HG02571 (cell line): ENCODE results near the gene MAGEB6.
"Not testable (repeated sequence)": the region's sequence is repeated elsewhere in the genome, so short reads cannot be mapped to it uniquely, and the experiment has no call there.

Source experiments
- ATAC-seq: cut with Tn5 transposase; IDR thresholded peaks from one replicate; pipeline ENCODE4 v1.9.1; 2021; ENCODE audit warnings: mild to moderate bottlenecking, moderate library complexity; ENCODE audit not compliant: unreplicated experiment

Gene MAGEB6, protein sequence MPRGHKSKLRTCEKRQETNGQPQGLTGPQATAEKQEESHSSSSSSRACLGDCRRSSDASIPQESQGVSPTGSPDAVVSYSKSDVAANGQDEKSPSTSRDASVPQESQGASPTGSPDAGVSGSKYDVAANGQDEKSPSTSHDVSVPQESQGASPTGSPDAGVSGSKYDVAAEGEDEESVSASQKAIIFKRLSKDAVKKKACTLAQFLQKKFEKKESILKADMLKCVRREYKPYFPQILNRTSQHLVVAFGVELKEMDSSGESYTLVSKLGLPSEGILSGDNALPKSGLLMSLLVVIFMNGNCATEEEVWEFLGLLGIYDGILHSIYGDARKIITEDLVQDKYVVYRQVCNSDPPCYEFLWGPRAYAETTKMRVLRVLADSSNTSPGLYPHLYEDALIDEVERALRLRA

DNA sequence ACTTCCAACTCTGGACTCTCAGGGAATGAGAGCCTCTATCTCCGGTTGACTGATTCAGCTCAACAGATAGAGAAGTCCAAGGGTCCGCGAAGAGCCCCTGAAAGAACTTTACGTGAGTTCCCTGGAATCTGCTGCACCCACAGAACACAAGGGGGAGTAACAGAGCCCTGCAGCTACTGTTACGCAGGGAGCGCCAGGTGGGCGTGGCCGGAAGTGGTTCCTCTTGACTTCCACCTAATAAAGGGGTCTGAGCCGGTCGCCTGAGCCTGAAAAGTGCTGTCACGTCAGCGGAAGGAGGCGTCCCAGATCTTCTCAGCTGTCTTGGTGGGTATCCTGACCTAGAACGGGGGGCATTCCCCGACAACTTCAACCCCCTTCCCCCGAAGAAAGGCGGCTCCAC, at the start of gene MAGEB6:
TSS of gene MAGEB6 (plus strand) at position 237 of the 400 bp plus-strand sequence. CDS start 1,407 bp downstream, outside the sequence.
- ATAC-seq, result no peak

DNA sequence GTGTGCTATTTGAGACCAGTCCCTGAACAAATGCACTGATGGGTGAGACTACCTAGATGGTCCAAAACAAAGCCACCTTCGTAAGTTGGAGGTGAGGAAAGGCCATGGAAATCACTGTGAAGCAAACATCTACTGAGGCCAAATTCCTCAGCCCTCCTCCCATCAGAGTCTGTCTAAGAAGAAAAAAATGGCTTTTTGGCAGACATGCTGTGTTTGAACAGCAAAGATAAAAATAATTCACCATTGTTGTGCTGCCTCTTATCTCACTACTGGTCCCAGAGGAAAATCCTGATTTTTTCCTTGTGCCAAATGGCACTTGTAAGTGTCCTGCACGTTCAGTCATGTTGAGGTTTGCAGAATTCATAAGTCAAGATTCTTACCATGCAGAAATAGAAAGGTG, 46.2 kb upstream of the MAGEB6 start:
- no peak for ATAC-seq

DNA sequence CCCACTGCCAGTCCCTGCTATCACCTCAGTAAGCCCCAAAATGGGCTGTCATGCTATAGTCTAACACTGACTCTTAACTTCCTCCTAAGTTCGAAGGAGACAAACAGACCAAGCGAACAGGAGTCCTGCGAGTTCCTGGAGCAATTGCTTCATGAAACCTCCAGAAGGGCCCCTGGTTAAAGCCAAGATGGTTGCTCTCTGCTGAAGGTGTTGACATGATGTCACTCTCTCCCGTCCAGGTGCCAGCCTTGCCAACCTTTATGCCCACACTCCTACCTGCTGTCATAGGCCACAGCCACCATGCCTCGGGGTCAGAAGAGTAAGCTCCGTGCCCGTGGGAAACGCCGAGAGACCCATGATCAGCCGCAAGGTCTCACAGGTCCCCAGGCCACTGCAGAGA, 31.9 kb upstream of the MAGEB6 start, which contains the start of gene MAGEB6B:
TSS of gene MAGEB6B (plus strand) at position 301 of the 400 bp plus-strand sequence. CDS start at position 301, 0 bp downstream.
- no peak for ATAC-seq

DNA sequence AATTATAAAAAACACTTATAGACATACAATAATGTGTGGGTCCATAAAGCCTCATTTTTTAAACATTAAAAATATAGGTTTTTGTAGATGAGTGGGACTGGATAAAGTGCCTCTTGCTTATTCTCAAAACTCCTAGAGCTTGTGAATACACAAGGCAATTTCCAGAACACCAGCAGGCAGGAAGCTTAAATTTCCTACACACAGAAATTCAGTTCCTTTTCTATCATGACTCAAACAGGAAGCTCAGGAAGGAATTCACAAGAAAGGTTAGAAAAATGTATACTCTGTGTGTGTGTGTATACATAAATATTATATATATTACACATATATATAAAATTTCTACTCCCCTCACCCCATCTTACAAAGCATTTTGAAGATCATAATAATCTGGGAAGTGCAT, 11.3 kb downstream of the MAGEB6 start:
- ATAC-seq, result no peak

GRCh38 chrX:26204717-26205116, 12.5 kb downstream of the MAGEB6 start:
- ATAC-seq, result not testable (repeated sequence)

GRCh38 chrX:26208012-26208411, 15.8 kb downstream of the MAGEB6 start:
- ATAC-seq, result no peak

GRCh38 chrX:26215869-26216268, 23.6 kb downstream of the MAGEB6 start, which contains the start of gene MAGEB5:
TSS of gene MAGEB5 (plus strand) at chrX:26216169. CDS start at chrX:26217302, 1,133 bp downstream.
- ATAC-seq, result no peak

DNA sequence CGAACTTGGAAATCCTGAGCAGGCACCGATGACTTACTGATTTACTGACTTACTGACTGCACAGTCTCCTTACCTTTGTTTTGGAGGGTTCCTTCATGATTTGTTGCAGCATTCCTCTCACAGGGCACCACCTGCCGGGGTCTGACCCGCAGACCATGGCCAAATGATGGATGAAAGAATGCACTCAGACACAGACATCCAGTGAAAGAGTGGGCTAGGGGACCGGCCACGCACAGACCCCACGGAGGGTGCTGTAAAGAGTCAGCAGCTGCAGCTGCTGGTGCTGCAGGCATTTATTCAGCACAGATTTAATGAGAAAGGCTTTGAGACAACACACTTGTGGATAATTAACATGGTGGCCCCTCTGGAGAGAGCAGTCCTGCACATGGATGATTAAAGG, 27.1 kb downstream of the MAGEB6 start:
- no peak for ATAC-seq

DNA sequence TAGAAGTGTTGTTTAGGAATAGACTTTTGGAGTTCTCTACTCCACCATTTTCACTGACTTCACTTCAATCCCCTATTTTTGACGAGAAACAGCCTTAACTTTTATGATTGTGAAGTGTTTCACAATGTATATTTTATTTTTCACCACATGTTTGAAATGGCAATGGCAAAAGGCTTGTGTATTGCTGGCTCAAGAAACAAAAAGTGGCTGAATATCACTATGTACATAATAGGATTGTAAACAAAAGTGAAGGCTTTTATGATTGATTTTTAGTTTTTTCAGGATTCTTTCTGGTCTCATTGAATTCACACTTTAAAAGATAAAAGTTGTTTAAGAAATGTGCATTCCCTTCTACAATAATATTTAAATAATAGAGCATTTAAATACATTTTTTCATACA, 41.9 kb downstream of the MAGEB6 start:
- no peak for ATAC-seq
